ENCODE data around the gene GPR162.

GRCh38 chr12:6832125-6832524, 10.5 kb downstream of the GPR162 start:
- TF ChIP-seq CTCF (conservative IDR thresholded peaks at IDR 0.05; ENCODE audit: low read depth, low read length), result no peak
- no peak for TF ChIP-seq EZH2phosphoT487 (IDR thresholded peaks at IDR 0.05; ENCODE audit: borderline replicate concordance, low read length)
- TF ChIP-seq EZH2 (IDR thresholded peaks at IDR 0.05; ENCODE audit: low read length, unreplicated experiment), result no peak

Measured in PC-3 (cell line).